GM21825 (cell line): ENCODE results near the gene DNAJC5.

ENCODE experiments used
- ATAC-seq: cut with Tn5 transposase; IDR thresholded peaks from one replicate; pipeline ENCODE4 v1.9.1; 2021; ENCODE audit warnings: mild to moderate bottlenecking, moderate library complexity; ENCODE audit not compliant: unreplicated experiment

DNAJC5 gene

DNA sequence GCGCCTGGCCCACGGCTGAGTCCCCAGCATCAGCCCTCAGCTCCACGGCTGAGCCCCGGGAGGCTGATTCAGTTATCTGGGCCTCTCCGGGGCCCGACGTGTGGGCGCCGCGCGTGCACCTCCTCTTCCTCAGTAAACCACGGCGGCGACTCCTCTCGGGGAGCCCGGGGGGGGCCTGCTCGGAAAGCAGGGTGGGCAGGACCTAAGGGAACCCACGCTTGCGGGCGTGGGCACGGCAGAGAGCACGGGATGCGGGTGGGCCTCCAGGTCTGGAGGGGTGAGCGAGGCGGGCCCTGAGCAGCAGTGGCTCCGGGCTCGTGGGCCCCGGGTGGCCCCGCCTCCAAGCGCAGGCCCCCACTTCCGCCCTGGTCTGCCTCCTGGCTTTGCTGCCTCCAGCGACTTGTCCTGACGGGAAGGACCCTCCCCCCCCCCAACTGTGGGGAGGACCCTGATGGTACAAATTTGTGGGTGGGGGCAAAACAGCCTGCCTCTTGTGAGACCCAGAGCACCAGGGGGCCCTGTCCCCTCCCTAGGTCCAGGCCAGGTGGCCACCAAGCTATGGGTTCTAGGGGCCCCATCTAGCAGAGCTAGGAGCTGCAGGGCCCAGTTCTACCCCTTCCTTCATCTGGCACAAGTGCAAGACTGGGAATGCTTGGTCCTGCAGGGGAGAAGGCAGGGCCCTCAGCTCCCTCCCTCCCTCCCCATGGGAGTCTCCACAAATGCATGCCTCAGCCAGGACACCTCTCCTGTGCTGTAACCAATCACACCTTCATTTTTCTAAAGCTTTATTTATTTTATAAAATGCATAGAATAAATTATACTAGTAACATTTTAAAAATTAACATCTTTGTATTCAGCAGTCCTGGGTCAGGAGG, 44.4 kb downstream of the DNAJC5 start:
- ATAC-seq = no peak

DNA sequence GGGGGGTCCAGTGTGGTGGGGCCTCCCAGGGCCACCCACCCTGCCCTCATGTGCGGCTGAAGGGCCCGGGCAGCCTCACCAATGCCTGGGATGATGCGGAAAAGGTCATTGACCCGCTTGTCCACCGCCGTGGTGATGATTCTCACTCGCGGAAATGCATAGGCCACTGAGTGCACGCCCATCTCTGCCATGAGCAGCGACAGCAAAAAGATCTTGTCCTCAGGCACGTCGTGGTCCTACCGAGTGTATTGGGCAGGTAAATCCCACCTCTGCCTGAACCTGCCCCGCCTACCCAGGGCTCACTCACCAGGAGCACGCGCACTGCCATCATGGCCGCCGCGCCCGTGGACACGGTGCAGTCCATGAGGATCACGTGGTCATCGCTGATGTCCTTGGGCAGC, 45.1 kb downstream of the DNAJC5 start:
- no peak for ATAC-seq

GRCh38 chr20:63940472-63941266, 45.7 kb downstream of the DNAJC5 start:
- no peak for ATAC-seq

GRCh38 chr20:63941282-63942081, 46.6 kb downstream of the DNAJC5 start:
- ATAC-seq = no peak

DNA sequence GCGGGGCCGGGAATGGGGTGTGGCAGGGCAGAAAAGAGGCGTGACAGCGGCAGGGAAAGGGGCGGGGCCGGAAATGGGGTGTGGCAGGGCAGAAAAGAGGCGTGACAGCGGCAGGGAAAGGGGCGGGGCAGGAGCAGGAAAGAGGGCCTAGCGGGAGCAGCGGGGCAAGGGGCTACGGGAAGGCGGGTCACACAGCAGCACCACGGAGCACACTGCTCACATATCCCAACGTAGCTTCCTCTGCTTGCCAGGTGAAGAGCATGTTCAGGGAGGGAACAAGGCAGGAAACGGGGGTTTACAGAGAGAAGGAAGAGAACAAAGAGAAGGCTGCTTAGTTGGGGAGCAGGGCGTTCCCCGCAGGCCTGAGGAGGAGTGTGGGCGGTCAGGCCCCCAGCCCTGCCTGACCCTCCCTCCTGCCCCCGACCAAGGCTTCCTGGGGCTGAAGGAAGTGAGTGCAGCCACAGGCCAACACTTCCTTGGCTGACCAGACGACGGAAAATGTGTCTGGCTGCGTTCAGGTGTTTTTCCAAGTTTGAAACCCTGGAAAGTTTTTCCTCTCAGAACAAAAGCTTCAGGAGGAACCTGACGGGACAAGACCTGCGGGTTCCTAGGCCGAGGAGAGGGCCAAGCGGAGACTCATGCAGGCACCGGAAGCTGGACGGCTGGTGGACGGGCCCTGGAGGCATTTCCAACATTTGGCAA, 47.5 kb downstream of the DNAJC5 start:
- ATAC-seq = no peak

GRCh38 chr20:63942969-63943807, 48.3 kb downstream of the DNAJC5 start:
- ATAC-seq = no peak

DNA sequence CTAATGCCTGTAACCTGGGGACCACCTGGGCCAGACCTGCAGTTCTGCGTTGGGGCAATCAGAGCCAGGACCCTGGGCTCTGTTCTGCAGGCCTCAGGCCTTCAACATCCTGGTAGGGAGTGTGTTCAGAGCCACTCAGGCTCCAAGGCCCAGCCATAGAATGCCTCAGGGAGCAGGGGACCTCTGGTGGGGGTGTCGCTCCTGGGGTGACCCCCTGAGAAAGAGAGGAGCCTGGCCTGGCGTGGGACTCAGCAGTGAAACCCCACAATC, 48.8 kb downstream of the DNAJC5 start:
- no peak for ATAC-seq

- ATAC-seq = no peak
These were observed 49.4 kb downstream of the DNAJC5 start for GRCh38 chr20:63944078-63944941.

- ATAC-seq = no peak
These were observed 50.2 kb downstream of the DNAJC5 start for GRCh38 chr20:63945031-63945658.

DNA sequence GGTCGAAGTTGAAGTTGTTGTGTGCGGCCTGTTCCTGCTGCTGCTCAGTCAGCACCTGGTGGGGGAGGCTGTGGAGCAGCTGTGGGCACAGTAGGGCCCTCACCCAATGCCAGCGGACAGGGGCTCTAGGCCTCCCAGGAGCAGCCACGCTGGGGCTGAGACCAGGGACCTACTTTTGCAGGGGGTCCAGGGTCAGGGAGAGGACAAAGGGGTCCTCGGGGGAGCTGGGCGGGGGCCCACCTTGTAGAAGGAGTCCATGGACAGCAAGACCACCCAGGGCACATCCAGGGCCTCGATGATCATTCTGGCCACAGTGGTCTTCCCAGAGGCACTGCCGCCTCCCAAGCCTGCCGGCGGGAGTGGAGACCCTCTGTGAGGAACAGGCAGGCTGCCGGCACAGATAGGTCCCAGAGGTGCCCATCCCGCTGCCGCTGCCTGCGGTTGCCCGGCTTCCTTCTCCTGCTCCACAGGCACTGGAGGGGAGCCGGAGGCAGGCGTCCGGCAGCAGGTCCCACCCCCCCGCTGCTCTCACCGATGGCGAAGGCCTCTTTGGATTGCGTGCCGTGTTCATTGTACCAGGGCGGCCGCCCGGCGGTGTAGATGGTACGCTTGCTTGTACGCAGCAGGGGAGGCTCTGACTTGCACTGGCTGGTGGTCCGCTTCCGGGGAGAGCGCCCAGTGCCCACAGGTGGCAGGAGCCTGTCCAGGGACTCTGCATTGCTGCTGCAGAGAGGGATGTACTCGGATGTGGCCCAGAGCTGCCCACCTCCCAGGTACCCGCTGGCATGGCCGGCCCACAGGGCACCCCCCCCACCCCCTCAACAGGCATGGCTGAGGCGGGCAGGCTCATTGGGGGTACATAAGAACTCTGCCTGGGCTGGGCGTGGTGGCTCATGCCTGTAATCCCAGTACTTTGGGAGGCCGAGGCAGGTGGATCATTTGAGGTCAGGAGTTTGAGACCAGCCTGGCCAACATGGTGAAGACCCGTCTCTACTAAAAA, 51.3 kb downstream of the DNAJC5 start:
- ATAC-seq = no peak

GRCh38 chr20:63946986-63947637, 52.2 kb downstream of the DNAJC5 start:
- no peak for ATAC-seq

DNA sequence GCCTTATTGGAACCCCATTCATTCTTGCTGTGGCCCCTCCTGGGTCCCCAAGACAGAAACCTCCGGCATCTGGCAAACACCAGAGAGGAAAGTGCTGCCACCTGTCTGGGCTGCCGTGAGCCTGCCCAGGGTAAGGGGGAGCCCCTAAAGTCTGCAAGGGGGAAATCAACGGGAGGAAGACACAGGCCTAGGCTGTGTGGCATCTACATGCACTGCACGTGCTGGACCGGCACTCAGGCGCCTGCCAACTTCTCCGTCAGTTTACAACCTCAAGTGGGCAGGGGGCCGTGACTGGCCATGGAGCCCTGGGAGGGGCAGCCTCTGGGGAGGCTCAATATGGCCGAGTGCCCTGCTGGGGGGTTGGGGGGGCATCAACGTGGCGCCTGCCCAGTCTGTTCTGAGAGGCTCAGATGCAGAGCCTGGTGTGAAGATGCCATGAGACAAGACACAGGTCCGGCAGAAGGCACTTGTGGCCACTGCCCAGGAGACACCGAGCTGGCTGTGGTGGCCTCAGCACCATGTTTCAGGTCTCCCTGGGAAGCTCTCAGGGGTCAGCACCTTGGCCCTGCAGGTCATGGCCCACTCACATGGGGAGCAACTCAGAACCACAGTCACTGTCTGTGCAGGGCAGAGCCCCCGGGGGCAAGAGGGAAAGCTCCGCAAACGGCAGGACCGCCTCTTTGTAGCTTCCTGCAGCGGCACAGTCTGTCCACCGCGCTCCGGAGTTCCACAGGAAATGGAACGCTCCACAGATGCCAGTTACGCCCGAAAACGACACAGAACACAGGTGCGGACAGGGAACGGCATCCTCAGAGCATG, 52.9 kb downstream of the DNAJC5 start:
- ATAC-seq = no peak

DNA sequence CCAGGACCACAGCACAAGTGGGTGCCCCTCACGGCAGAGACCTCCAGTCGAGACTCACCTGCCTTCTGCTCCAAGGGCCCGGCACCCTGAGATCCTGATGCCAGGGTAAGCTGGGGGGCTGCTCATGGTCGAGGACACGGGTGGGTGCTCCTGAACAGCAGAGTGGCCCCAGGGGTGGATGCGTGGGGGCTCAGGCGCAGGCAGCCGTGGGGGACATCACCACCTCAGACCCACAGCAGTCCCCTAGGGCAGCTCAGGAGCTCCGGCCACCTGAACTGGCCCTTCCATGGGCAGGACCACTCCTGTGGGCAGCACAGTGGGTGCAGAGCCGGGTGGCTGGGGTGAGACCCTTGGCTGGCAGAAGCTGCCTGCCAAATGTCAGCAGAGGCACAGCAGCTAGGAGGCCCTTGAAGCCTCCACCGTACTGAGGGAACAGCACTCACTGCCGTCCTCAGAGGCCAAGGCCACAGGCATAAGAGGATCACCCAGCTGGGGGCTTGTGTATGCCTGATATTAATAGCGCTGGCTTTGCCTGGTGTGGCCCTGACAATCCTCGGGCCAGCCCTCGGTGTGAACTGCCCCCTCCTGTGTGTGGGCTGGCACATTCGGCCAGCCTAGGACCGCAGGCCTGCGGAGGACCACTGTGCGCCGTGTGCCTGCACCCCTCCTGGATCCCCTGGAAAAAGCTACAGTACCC, 55.9 kb downstream of the DNAJC5 start:
- ATAC-seq = no peak

DNA sequence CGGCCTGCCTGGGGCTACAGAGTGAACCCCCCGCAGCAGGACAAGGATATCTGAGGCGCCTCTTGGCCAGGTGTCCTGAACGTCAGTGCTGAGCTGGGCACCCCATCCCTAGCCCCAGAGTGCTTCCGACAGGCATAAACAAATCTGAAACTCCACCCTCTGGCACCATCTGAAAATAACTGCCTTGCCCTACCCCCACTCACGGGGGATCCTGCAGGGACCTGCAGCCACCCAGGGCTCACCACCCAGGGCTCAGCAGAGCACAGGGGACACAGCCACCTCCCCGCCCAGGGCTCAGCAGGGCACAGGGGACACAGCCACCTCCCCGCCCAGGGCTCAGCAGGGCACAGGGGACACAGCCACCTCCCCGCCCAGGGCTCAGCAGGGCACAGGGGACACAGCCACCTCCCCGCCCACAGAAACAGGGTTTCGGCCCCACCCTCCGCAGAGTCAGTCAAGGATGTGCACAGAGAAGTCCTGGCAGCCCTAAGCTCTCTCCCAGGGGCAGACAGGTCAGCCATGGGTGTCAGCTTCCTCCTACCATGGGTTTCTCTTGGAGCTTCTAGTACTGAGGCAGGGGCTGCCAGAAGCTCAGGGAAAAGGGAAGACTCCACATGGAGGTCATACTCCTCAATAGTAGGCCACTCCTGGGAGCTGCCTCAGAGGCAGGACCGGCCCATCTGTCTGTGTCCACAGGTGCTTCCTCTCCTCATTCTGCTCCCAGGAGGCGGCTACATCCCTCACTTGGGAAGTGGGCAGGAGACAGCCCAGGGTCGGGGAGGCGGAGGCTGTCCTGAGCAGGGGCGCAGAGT, 56.7 kb downstream of the DNAJC5 start:
- no peak for ATAC-seq

GRCh38 chr20:63952210-63952535, 57.2 kb downstream of the DNAJC5 start:
- no peak for ATAC-seq
